ENCODE results near the gene ITGA1.

Gene ITGA1

DNA sequence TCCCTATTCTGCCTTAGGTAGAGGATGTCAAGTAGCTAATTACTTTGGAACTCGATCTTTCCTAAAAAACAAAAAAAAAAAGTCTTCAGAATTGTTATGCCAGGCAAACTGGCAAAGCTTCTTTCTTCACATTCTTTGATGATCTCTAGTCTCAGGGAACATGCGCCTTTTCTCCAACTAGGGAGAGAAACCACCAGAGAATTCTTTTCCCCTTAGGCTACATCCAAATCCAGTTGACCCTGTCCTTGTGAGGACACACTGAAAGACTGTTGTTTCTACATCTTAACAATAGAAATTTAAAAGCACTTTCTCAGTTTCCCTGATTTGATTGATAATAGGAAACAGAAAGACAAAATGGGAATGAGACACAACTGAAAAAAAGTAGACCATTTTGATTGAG, 106.7 kb downstream of the ITGA1 start:
- H3K4me1 ChIP-seq (ENCODE audit: control insufficient read depth, insufficient read depth, low read length): no peaks in the 10 kb centered on the region
- CTCF ChIA-PET: interaction anchor here (0.6 kb wide), 1 partner anchor 12 kb away, joined by 3 read pairs; no protein-coding TSS in a partner anchor
- TF ChIP-seq, protein P1, sequence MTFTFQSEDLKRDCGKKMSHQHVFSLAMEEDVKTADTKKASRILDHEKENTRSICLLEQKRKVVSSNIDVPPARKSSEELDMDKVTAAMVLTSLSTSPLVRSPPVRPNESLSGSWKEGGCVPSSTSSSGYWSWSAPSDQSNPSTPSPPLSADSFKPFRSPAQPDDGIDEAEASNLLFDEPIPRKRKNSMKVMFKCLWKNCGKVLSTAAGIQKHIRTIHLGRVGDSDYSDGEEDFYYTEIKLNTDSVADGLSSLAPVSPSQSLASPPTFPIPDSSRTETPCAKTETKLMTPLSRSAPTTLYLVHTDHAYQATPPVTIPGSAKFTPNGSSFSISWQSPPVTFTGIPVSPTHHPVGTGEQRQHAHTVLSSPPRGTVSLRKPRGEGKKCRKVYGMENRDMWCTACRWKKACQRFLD (tag by site-specific recombination; IDR thresholded peaks at IDR 0.05): no peak
- TF ChIP-seq KLF9 (tag by site-specific recombination; IDR thresholded peaks at IDR 0.05; ENCODE audit: low read depth) (no peak), RBAK (tag by site-specific recombination; IDR thresholded peaks at IDR 0.05) (no peak), ZNF660 (tag by site-specific recombination; IDR thresholded peaks at IDR 0.05) (no peak), GLIS2 (tag by site-specific recombination; IDR thresholded peaks at IDR 0.05) (no peak), ZNF558 (tag by site-specific recombination; IDR thresholded peaks at IDR 0.05) (no peak), ZBTB7A (tag by site-specific recombination; IDR thresholded peaks at IDR 0.05; ENCODE audit: low read depth) (no peak), ZBTB17 (tag by site-specific recombination; IDR thresholded peaks at IDR 0.05) (no peak), ZNF157 (tag by site-specific recombination; IDR thresholded peaks at IDR 0.05) (no peak), SCRT1 (tag by site-specific recombination; IDR thresholded peaks at IDR 0.05; ENCODE audit: borderline replicate concordance) (no peak), HOXC10 (CRISPR knock-in tag; IDR thresholded peaks at IDR 0.05) (no peak), ZNF16 (tag by site-specific recombination; IDR thresholded peaks at IDR 0.05; ENCODE audit: low read depth) (no peak), ZFP37 (tag by site-specific recombination; IDR thresholded peaks at IDR 0.05) (no peak)
- TF ChIP-seq, protein P2, sequence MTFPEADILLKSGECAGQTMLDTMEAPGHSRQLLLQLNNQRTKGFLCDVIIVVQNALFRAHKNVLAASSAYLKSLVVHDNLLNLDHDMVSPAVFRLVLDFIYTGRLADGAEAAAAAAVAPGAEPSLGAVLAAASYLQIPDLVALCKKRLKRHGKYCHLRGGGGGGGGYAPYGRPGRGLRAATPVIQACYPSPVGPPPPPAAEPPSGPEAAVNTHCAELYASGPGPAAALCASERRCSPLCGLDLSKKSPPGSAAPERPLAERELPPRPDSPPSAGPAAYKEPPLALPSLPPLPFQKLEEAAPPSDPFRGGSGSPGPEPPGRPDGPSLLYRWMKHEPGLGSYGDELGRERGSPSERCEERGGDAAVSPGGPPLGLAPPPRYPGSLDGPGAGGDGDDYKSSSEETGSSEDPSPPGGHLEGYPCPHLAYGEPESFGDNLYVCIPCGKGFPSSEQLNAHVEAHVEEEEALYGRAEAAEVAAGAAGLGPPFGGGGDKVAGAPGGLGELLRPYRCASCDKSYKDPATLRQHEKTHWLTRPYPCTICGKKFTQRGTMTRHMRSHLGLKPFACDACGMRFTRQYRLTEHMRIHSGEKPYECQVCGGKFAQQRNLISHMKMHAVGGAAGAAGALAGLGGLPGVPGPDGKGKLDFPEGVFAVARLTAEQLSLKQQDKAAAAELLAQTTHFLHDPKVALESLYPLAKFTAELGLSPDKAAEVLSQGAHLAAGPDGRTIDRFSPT (tag by site-specific recombination; IDR thresholded peaks at IDR 0.05): no peak

DNA sequence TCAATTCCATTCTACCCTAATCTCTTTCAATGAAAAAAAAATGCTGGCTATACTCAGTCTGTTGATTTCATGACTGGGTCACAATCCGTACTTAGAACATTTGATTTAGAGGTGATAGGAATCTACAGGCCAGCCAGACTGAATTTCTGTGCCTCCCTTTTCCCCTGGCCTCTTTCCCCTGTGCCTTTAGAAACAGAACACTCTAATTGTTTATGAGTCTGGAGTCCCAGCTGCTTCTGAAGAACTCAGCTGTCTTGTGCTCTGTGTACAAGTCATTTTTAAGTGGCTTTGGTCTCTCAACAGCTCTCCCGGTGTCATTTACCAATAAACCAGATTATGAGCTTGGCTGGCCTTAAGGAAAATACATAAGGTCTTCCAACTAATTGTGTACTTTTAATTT, 107.4 kb downstream of the ITGA1 start:
- H3K9me3 ChIP-seq (ENCODE audit: control insufficient read depth, insufficient read depth, low read depth, low read length): no peaks in the 10 kb centered on the region
- H3K4me3 ChIP-seq (ENCODE audit: low read depth, low read length): no peak overlapping the region
- no peak overlapping the region for H3K27ac ChIP-seq (ENCODE audit: extremely low read depth, low read depth, low read length)
- CTCF ChIA-PET: no interaction called here
- POLR2A ChIA-PET: no interaction called here
- H3K4me1 ChIP-seq (ENCODE audit: control insufficient read depth, insufficient read depth, low read length): no peaks in the 10 kb centered on the region
- TF ChIP-seq, protein P3, sequence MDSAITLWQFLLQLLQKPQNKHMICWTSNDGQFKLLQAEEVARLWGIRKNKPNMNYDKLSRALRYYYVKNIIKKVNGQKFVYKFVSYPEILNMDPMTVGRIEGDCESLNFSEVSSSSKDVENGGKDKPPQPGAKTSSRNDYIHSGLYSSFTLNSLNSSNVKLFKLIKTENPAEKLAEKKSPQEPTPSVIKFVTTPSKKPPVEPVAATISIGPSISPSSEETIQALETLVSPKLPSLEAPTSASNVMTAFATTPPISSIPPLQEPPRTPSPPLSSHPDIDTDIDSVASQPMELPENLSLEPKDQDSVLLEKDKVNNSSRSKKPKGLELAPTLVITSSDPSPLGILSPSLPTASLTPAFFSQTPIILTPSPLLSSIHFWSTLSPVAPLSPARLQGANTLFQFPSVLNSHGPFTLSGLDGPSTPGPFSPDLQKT (IDR thresholded peaks at IDR 0.05; ENCODE audit: borderline replicate concordance, low read depth, low read length): no peak
- TF ChIP-seq YY2 (tag by site-specific recombination; IDR thresholded peaks at IDR 0.05) (no peak), ZNF837 (tag by site-specific recombination; IDR thresholded peaks at IDR 0.05) (no peak), KLF16 (tag by site-specific recombination; IDR thresholded peaks at IDR 0.05) (no peak), ZNF473 (tag by site-specific recombination; IDR thresholded peaks at IDR 0.05) (no peak), ZNF292 (tag by site-specific recombination; IDR thresholded peaks at IDR 0.05; ENCODE audit: borderline replicate concordance, low read depth) (no peak)
- TF ChIP-seq, protein P4, sequence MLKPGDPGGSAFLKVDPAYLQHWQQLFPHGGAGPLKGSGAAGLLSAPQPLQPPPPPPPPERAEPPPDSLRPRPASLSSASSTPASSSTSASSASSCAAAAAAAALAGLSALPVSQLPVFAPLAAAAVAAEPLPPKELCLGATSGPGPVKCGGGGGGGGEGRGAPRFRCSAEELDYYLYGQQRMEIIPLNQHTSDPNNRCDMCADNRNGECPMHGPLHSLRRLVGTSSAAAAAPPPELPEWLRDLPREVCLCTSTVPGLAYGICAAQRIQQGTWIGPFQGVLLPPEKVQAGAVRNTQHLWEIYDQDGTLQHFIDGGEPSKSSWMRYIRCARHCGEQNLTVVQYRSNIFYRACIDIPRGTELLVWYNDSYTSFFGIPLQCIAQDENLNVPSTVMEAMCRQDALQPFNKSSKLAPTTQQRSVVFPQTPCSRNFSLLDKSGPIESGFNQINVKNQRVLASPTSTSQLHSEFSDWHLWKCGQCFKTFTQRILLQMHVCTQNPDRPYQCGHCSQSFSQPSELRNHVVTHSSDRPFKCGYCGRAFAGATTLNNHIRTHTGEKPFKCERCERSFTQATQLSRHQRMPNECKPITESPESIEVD (tag by site-specific recombination; IDR thresholded peaks at IDR 0.05): no peak
- TF ChIP-seq, protein P5, sequence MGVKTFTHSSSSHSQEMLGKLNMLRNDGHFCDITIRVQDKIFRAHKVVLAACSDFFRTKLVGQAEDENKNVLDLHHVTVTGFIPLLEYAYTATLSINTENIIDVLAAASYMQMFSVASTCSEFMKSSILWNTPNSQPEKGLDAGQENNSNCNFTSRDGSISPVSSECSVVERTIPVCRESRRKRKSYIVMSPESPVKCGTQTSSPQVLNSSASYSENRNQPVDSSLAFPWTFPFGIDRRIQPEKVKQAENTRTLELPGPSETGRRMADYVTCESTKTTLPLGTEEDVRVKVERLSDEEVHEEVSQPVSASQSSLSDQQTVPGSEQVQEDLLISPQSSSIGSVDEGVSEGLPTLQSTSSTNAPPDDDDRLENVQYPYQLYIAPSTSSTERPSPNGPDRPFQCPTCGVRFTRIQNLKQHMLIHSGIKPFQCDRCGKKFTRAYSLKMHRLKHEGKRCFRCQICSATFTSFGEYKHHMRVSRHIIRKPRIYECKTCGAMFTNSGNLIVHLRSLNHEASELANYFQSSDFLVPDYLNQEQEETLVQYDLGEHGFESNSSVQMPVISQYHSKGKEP (tag by site-specific recombination; IDR thresholded peaks at IDR 0.05): no peak
- H3K36me3 ChIP-seq (ENCODE audit: control insufficient read depth in 2 of 2, insufficient read depth in 1 of 2, low read length in 2 of 2): no peaks in the 10 kb centered on the region

More for the DNA sequence above, 106.7 kb downstream of the ITGA1 start:
- POLR2A ChIA-PET: no interaction called here
- Histone ChIP-seq H3K36me3 (ENCODE audit: control insufficient read depth in 2 of 2, insufficient read depth in 1 of 2, low read length in 2 of 2) (no peaks in the 10 kb centered on the region), H3K27ac (ENCODE audit: extremely low read depth, low read depth, low read length) (no peak overlapping the region), H3K9me3 (ENCODE audit: control insufficient read depth, insufficient read depth, low read depth, low read length) (no peaks in the 10 kb centered on the region), H3K4me3 (ENCODE audit: low read depth, low read length) (no peak overlapping the region)
